ENCODE results near the gene APBB2.

The APBB2 gene

GRCh38 chr4:41185614-41186592 lies 28.4 kb downstream of the APBB2 start:
- no peak for DNase-seq

- no peak for DNase-seq
Measured at GRCh38 chr4:41184009-41184408, 30.3 kb downstream of the APBB2 start.

DNA sequence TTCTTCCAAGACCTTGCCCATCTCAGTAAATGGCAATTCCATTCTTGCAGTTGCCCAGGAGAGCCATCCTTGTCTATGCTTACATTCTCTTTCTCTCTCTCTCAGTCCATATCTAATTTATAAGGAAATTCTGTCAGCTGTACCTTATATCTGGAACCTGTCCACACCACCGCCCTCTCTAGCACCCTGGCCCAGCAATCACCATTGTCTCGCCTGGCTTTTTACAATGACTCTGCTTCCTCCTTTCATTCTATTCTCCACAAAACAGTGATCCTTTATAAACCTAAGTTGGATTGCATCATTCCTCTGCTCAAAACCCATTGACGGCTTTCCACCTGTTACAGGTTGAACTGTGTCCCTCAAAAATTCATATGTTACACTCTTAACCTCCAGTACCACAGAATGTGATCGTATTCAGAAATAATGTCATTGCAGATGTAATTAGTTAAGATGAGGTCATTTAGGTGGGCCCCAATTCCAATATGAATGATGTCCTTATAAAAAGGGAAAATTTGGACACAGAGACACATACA lies 31.3 kb downstream of the APBB2 start:
- DNase-seq, result no peak

GRCh38 chr4:41181037-41181436 lies 33.3 kb downstream of the APBB2 start:
- no peak for DNase-seq

- DNase-seq, result no peak
Measured at GRCh38 chr4:41179498-41180195, 34.7 kb downstream of the APBB2 start.

DNA sequence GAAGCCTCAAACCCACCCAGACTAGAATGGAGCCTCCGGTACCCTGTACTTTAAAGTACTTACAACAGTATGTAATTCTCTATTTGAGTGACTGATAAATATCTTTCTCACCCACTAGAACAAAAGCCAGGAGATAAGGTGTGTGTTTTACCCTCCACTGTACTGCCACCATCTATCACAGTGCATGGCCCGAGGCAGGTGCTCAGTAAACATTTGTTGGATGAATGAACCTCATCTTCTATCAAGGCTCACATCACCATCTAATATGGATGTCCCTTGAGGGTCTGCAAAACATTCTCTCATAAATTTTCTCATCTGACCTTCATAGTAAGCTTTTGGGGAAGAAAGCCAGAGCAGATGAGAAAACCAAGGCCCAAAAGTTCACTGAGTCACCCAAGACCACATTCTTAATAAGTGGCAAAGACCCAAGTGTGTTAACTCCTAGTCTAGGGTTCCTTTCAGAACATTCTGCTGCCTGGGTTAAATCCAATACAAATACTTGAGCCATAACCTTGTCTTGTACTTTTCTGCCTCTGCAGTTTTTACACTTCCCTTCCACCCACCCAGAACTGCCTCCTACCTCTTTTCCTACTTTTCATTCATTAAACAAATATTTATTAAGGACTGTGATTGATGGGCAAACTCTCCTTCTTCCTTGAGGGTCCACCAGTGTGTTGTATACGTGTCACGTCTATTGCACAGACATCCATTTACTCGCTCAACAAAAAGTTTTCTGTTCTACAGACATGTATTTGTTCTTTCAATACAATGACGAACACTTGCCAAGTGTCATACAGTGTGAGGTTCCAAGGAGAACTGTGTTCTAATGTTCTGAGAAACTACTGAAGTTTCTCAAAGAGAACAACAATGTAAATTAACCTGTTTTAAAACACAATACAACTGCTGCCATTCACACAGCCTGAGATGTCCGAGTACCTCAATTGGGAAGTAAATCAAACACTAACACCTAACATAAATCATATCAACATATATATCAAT lies 35.7 kb downstream of the APBB2 start:
- DNase-seq, result no peak

DNA sequence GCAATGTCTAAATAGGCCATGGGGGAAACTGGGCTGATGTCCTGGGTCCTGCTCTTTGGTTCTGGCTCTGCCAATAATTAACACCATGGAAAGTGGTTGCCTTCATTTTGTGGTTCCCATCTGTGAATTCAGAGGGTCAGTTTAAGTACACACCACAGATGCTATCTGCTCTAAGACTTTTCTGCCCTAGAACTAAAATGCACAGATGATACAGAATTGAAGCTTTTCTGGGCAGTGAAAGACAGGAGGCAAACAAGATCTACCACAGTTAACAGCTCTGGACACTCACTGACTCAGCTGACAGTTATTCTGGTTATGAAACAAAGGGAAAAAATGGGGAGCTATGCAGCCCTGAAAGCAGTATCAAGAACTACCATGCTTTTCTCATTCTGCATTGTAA lies 37.3 kb downstream of the APBB2 start:
- no peak for DNase-seq

GRCh38 chr4:41176340-41176739 lies 38.0 kb downstream of the APBB2 start:
- no peak for DNase-seq

GRCh38 chr4:41175794-41176193 lies 38.5 kb downstream of the APBB2 start:
- DNase-seq, result no peak

DNA sequence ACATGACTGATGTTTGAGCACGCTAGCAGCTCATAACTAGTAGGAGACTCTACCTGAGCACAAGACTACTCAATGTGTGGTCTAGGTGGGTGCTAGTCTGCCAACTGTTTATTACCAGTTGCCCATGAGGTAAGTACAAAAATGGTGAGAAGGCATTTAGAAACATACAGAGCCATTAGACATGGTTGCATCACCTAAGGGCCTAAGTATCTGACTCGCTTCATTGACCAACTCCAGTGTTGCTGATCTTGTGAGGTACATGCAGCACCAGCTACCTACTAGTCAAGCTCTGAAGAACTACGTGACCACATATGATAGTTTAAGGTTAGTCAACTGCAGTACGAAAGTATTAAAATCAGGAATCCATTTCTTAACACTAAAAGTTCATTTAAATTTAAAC lies 39.9 kb downstream of the APBB2 start:
- no peak for DNase-seq

DNA sequence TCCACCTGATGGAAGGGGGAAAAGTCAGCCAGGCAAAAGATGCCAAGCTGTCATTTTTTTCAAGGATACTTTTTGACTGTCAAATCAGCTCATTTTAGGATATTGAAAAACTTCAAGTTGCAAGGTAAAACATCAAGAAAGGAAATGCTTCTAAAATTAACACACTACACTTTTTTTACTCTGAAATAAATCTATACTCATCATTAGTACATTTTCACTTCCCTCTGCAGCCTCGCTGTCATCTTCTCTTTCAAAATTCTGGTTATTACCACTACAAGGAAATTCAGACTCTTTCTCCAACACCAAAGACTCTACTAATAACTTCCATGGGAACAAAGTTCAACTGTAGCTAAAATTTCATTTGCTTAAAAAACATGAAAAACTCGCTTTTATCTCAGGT lies 41.6 kb downstream of the APBB2 start:
- no peak for DNase-seq

DNA sequence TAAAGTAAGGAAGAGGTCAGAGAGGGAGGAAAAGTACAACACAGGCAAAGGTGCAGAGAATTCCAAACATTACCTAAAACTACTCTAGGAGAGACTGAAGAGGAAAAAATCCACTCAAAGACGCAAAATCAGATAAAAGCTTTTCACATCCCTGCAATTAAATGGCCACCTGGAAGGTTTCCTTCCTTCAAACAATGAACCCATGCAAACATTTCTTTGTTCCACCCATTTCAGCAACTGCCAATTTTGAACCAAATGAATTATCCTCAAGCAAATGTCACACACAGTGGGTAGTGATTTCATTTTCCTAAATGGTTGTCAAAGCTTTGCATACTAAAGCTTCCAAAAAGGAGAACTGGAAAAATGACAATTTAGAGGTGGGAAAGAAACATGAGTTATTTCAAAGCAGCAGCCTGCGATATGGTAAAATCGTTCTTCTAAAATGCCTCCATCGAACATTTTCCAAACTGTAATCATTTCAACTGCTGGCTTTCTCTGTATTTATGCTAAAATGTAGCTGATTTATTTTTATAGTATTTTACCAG lies 45.0 kb downstream of the APBB2 start:
- no peak for DNase-seq

DNA sequence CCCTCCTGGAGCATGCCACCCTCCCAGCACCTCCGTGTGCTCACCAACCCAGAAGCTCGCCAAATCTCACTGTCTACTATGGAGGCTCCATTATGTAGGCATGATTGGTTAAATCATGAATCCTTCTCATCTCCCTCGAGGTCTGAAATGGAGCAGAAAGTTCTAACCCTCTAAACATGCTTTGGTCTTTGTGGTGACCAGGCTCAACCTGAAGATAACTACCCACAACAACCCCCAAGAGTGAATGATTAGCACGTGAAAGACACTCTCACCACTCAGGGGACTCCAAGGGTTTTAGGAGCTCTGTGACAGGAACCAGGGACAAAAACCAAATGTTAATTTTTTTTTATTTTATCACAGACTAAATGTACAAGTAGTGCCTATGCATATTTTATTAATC lies 47.2 kb downstream of the APBB2 start:
- no peak for DNase-seq

DNA sequence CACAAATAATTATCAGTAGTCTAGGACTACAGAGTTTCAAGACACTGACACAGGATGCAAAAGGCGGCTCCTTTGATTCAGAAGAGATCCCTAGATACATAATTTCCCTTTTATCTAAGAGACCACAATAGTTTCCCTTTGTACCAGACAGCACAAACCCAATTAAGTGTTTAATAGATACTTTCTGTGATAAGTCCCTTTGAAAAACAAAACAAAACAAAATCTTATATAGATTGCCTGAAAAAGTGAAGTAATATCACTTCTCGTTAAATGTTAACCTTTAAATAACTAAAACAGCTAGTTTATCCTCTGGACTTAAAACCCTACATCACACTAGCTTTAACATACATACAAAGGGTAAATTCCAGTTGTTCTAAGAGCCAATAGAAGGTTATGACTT lies 49.9 kb downstream of the APBB2 start:
- DNase-seq, result no peak

DNA sequence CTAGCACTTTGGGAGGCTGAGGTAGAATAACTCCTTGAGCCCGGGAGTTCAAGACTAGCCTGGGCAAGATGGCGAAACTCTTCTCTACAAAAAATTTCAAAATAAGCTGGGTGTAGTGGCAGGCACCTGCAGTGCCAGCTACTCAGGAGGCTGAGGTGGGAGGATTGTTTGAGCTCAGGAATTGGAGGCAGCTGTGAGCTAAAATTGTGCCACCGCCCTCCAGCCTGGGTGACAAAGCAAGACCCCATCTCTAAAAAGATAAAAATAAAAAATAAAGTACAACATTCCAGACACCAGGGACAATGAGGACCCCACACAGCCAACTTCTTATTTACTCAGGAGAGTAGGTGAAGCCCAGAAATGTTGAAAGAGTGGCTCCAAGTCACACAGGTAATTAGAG lies 53.0 kb downstream of the APBB2 start:
- no peak for DNase-seq

DNA sequence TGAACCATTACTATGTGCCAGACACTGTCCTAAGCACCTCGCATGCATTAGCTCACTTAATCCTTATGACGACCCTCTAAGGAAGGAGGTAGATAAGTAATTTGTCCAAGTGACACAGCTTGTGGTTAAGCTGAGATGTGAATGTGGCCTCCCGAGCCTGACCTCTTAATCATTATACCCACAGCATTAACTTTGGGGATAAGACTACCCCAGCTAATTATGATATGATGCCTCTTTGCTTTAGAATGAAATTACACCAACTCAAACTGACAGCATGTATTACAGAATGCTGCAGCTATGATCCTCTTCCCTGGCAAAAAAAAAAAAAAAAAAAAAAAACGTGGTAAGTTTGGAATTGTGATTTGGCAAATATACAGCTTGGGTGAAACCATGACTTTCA lies 53.5 kb downstream of the APBB2 start:
- no peak for DNase-seq

- no peak for DNase-seq
Measured at GRCh38 chr4:41160012-41160789, 54.1 kb downstream of the APBB2 start.

DNA sequence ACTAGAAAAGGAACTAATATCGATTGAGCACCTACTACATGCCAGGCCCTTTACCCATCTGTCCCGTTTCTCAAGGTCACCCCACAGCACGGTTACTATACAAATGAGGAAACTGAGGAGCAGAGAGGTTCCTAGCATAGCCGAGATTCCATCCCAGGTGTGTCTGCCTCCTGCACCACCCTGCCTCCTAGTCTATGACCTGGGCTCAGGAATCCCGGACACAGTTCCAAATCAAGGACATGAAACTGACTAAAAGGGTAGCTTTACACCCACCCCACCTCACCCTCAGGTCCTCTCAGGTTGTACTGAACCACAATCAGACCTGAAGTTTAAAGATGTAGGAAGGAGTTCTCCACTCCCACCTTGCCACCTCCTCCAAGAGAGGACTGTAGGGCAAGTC lies 55.6 kb downstream of the APBB2 start:
- DNase-seq, result no peak

- DNase-seq, result no peak
Measured at GRCh38 chr4:41158274-41158673, 56.1 kb downstream of the APBB2 start.

- DNase-seq, result no peak
Measured at GRCh38 chr4:41157009-41157408, 57.3 kb downstream of the APBB2 start.

DNA sequence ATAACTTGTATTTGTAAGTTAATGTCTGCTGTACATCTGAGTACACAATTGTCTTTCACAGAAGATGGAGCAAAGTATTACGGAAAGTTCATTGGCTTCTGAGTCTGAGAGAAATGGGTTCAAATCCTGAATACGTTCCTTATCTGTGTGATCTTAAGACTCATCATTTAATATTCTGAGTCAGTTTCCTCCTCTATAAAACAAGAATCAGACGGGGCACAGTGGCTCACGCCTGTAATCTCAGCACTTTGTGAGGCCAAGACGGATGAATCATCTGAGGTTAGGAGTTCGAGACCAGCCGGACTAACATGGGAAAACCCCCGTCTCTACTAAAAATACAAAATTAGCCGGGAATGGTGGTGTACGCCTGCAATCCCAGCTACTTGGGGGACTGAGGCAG lies 57.8 kb downstream of the APBB2 start:
- DNase-seq, result no peak

Data from NCI-H2029 treated with DMSO at 0.1 percent for 48 hours (cell line).